ENCODE measurements around the gene PLXDC1. TPM values are rescaled to one million over a fixed set of nuclear protein-coding genes. Genes with fewer than 3 reads are reported as not detected.

The PLXDC1 gene
- total and polyA plus RNA-seq, 2 donors (not counting 1 experiment from before 2014, with no cell fraction given): 5.8 to 6.3 TPM

DNA sequence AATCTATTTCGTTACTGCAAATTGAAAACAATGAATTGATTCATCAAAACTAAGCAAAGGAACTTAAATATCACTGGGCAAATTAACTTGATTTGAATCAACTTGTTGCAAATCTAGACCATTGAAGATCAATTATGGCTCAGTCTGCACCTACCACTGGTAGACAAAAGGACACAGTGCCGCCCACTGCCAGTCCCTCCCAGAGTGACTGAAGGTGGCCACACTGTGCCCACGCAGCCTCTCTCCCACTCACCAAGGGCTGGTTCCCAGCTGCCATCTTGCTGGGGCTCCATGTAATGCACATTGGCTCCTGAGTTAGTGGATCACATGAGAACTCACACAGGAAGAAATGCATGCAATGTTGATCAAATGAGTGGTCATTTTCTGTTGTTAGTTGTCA is 78.1 kb downstream of the PLXDC1 start:
- no peak overlapping the region for H3K27ac ChIP-seq (ENCODE audit: insufficient read depth, low read length)
- H3K36me3 ChIP-seq (ENCODE audit: control insufficient read depth, insufficient read depth, low read length): no peaks in the 10 kb centered on the region
- DNase-seq (ENCODE audit: low read depth in 2 of 2): no peak
- H3K9ac ChIP-seq (ENCODE audit: insufficient read depth, low read length): no peak overlapping the region
- TF ChIP-seq, protein P1, sequence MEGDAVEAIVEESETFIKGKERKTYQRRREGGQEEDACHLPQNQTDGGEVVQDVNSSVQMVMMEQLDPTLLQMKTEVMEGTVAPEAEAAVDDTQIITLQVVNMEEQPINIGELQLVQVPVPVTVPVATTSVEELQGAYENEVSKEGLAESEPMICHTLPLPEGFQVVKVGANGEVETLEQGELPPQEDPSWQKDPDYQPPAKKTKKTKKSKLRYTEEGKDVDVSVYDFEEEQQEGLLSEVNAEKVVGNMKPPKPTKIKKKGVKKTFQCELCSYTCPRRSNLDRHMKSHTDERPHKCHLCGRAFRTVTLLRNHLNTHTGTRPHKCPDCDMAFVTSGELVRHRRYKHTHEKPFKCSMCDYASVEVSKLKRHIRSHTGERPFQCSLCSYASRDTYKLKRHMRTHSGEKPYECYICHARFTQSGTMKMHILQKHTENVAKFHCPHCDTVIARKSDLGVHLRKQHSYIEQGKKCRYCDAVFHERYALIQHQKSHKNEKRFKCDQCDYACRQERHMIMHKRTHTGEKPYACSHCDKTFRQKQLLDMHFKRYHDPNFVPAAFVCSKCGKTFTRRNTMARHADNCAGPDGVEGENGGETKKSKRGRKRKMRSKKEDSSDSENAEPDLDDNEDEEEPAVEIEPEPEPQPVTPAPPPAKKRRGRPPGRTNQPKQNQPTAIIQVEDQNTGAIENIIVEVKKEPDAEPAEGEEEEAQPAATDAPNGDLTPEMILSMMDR (conservative IDR thresholded peaks at IDR 0.05 in 1 of 2, IDR thresholded peaks at IDR 0.05 in 1 of 2; ENCODE audit: low read depth in 1 of 2, low read length in 2 of 2): no peak
- no peak for TF ChIP-seq EZH2 (IDR thresholded peaks at IDR 0.05; ENCODE audit: low read length, missing control alignments)
- no peak overlapping the region for H3K4me3 ChIP-seq (replicated peaks in 1 of 4; ENCODE audit: control extremely low read depth in 1 of 4, insufficient read depth in 1 of 4, low read depth in 3 of 4, low read length in 4 of 4)
- no peak overlapping the region for H2AFZ ChIP-seq (ENCODE audit: low read length)
- H3K79me2 ChIP-seq (ENCODE audit: control insufficient read depth, insufficient read depth, low read length): no peaks in the 10 kb centered on the region
- peaks cover 4% of the 10 kb centered on the region for H3K27me3 ChIP-seq (ENCODE audit: control insufficient read depth, insufficient read depth, low read length)
- H3K4me1 ChIP-seq (ENCODE audit: control insufficient read depth, extremely low read depth, insufficient read depth, low read length): no peaks in the 10 kb centered on the region
- no peaks in the 10 kb centered on the region for H3K9me3 ChIP-seq (ENCODE audit: control insufficient read depth, insufficient read depth, low read depth, low read length)
- H3K4me2 ChIP-seq (ENCODE audit: extremely low read depth, insufficient read depth, low read length): no peak overlapping the region
- H4K20me1 ChIP-seq (ENCODE audit: control insufficient read depth, extremely low read depth, insufficient read depth, low read length): no peaks in the 10 kb centered on the region

- peaks cover 3% of the 10 kb centered on the region for H3K27me3 ChIP-seq (ENCODE audit: control insufficient read depth, insufficient read depth, low read length)
- TF ChIP-seq EZH2 (IDR thresholded peaks at IDR 0.05; ENCODE audit: low read length, missing control alignments): no peak
- TF ChIP-seq, protein P1 (conservative IDR thresholded peaks at IDR 0.05 in 1 of 2, IDR thresholded peaks at IDR 0.05 in 1 of 2; ENCODE audit: low read depth in 1 of 2, low read length in 2 of 2): no peak
These were observed 79.9 kb downstream of the PLXDC1 start for GRCh38 chr17:39071573-39071972.

DNA sequence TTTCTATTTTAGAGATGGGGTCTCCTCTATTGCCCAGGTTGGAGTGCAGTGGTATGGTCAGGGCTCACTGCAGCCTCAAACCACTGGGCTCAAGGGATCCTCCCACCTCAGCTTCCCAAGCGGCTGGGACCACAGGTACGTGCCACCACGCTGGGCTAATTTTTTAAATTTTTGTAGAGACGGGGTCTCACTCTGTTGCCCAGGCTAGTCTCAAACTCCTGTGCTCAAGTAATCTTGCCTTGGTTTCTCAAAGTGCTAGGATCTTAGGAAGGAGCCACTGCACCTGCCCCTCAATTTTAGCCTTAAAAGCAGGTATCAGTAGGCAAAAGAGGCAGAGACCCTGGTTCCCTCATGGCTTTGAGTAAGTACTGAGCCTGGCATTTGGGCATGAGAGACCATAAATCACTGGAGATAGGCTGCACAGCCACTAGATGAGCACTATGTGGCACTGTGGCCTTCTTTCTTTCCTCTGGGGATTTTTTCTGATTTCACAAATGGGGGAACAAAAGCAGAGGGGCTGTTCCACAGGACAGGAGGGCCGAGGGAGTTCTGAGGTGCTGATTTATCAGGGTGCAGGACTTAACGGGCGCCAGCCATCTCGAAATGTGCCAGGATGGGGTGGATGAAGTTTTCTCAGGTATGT is 82.2 kb downstream of the PLXDC1 start:
- TF ChIP-seq, protein P1 (conservative IDR thresholded peaks at IDR 0.05 in 1 of 2, IDR thresholded peaks at IDR 0.05 in 1 of 2; ENCODE audit: low read depth in 1 of 2, low read length in 2 of 2): peak; percentile 81 to 84
- no peak for TF ChIP-seq EZH2 (IDR thresholded peaks at IDR 0.05; ENCODE audit: low read length, missing control alignments)
- H3K36me3 ChIP-seq (ENCODE audit: control insufficient read depth, insufficient read depth, low read length): no peaks in the 10 kb centered on the region
- H3K4me3 ChIP-seq (replicated peaks in 1 of 4; ENCODE audit: control extremely low read depth in 1 of 4, insufficient read depth in 1 of 4, low read depth in 3 of 4, low read length in 4 of 4): no peak overlapping the region
- H3K9me3 ChIP-seq (ENCODE audit: control insufficient read depth, insufficient read depth, low read depth, low read length): no peaks in the 10 kb centered on the region
- no peak overlapping the region for H3K9ac ChIP-seq (ENCODE audit: insufficient read depth, low read length)
- H3K27me3 ChIP-seq (ENCODE audit: control insufficient read depth, insufficient read depth, low read length): peaks cover 3% of the 10 kb centered on the region
- no peak overlapping the region for H2AFZ ChIP-seq (ENCODE audit: low read length)
- H3K4me1 ChIP-seq (ENCODE audit: control insufficient read depth, extremely low read depth, insufficient read depth, low read length): peaks cover 7% of the 10 kb centered on the region
- H3K4me2 ChIP-seq (ENCODE audit: extremely low read depth, insufficient read depth, low read length): no peak overlapping the region
- H3K79me2 ChIP-seq (ENCODE audit: control insufficient read depth, insufficient read depth, low read length): no peaks in the 10 kb centered on the region
- peak; percentile 46 to 64 for DNase-seq (ENCODE audit: low read depth in 2 of 2)
- H4K20me1 ChIP-seq (ENCODE audit: control insufficient read depth, extremely low read depth, insufficient read depth, low read length): no peaks in the 10 kb centered on the region
- no peak overlapping the region for H3K27ac ChIP-seq (ENCODE audit: insufficient read depth, low read length)

More at GRCh38 chr17:39071573-39071972, 79.9 kb downstream of the PLXDC1 start:
- no peaks in the 10 kb centered on the region for H3K36me3 ChIP-seq (ENCODE audit: control insufficient read depth, insufficient read depth, low read length)
- H4K20me1 ChIP-seq (ENCODE audit: control insufficient read depth, extremely low read depth, insufficient read depth, low read length): no peaks in the 10 kb centered on the region
- no peak overlapping the region for H3K4me3 ChIP-seq (replicated peaks in 1 of 4; ENCODE audit: control extremely low read depth in 1 of 4, insufficient read depth in 1 of 4, low read depth in 3 of 4, low read length in 4 of 4)
- H3K79me2 ChIP-seq (ENCODE audit: control insufficient read depth, insufficient read depth, low read length): no peaks in the 10 kb centered on the region
- H3K27ac ChIP-seq (ENCODE audit: insufficient read depth, low read length): no peak overlapping the region
- H2AFZ ChIP-seq (ENCODE audit: low read length): no peak overlapping the region
- H3K9me3 ChIP-seq (ENCODE audit: control insufficient read depth, insufficient read depth, low read depth, low read length): no peaks in the 10 kb centered on the region
- no peak for DNase-seq (ENCODE audit: low read depth in 2 of 2)
- no peak overlapping the region for H3K9ac ChIP-seq (ENCODE audit: insufficient read depth, low read length)
- no peaks in the 10 kb centered on the region for H3K4me1 ChIP-seq (ENCODE audit: control insufficient read depth, extremely low read depth, insufficient read depth, low read length)
- H3K4me2 ChIP-seq (ENCODE audit: extremely low read depth, insufficient read depth, low read length): no peak overlapping the region

All from fibroblast of lung (primary cell).